NCI-H345 (cell line): ENCODE results near the gene DKK3.

ENCODE experiments used
- DNase-seq: peaks from one replicate; lab custom pipeline; 2025; lab: John Stamatoyannopoulos, UW

Gene DKK3

GRCh38 chr11:11981364-11981763 lies 27.1 kb downstream of the DKK3 start:
- no peak for DNase-seq

- no peak for DNase-seq
Observed at GRCh38 chr11:11980841-11981308, 27.6 kb downstream of the DKK3 start.

- DNase-seq = no peak
Observed at GRCh38 chr11:11980200-11980599, 28.2 kb downstream of the DKK3 start.

- DNase-seq = no peak
Observed at GRCh38 chr11:11979488-11980117, 28.8 kb downstream of the DKK3 start.

GRCh38 chr11:11978792-11979487 lies 29.5 kb downstream of the DKK3 start:
- peak; percentile 12 for DNase-seq

- DNase-seq = no peak
Observed at GRCh38 chr11:11978098-11978637, 30.3 kb downstream of the DKK3 start.

GRCh38 chr11:11977206-11977938 lies 31.1 kb downstream of the DKK3 start:
- no peak for DNase-seq

- DNase-seq = no peak
Observed at GRCh38 chr11:11976481-11977127, 31.8 kb downstream of the DKK3 start.

- peak; percentile 4 for DNase-seq
Observed at GRCh38 chr11:11975201-11976092, 33.0 kb downstream of the DKK3 start.

- no peak for DNase-seq
Observed at GRCh38 chr11:11973866-11974265, 34.6 kb downstream of the DKK3 start.

- no peak for DNase-seq
Observed at GRCh38 chr11:11973361-11973800, 35.0 kb downstream of the DKK3 start.

GRCh38 chr11:11972730-11973341 lies 35.6 kb downstream of the DKK3 start:
- DNase-seq = no peak

GRCh38 chr11:11971906-11972547 lies 36.4 kb downstream of the DKK3 start:
- peak; percentile 26 for DNase-seq

GRCh38 chr11:11970556-11970955 lies 37.9 kb downstream of the DKK3 start:
- no peak for DNase-seq

GRCh38 chr11:11969380-11970215 lies 38.8 kb downstream of the DKK3 start:
- DNase-seq = no peak

GRCh38 chr11:11968511-11969280 lies 39.7 kb downstream of the DKK3 start:
- no peak for DNase-seq

- no peak for DNase-seq
Observed at GRCh38 chr11:11967669-11968510, 40.5 kb downstream of the DKK3 start.
